ENCODE measurements around the gene CELSR2.

- TF ChIP-seq CTCF (IDR thresholded peaks at IDR 0.05) (no peak), POLR2A (IDR thresholded peaks at IDR 0.05) (no peak), EP300 (IDR thresholded peaks at IDR 0.05) (peak in 1 of 2 donors; percentile 21)
Measured at GRCh38 chr1:109248797-109249629, at the start of gene CELSR2.
